GM12874 (cell line): ENCODE measurements around the gene CD200R1.

Experiments used
- CTCF ChIP-seq: IDR thresholded peaks from 2 replicates; pipeline ENCODE4 v1.5.1; 2011; ENCODE audit warnings: low read depth, mild to moderate bottlenecking, control low read depth, low read length, moderate library complexity; ENCODE audit not compliant: insufficient read depth

Gene CD200R1

GRCh38 chr3:112974894-112975293 is at the start of gene CD200R1:
TSS of gene CD200R1 (minus strand) at chr3:112975103. CDS start at chr3:112974857, 246 bp downstream.
- TF ChIP-seq CTCF: no peak

- TF ChIP-seq CTCF: no peak
These were observed 46.6 kb upstream of the CD200R1 start for GRCh38 chr3:113021471-113021870.

GRCh38 chr3:113019182-113020137 is 44.6 kb upstream of the CD200R1 start:
- no peak for TF ChIP-seq CTCF

- TF ChIP-seq CTCF: no peak
These were observed 43.8 kb upstream of the CD200R1 start for GRCh38 chr3:113018536-113019181.

- no peak for TF ChIP-seq CTCF
These were observed 38.7 kb upstream of the CD200R1 start for GRCh38 chr3:113013593-113013992.

GRCh38 chr3:113008117-113008516 is 33.2 kb upstream of the CD200R1 start:
- no peak for TF ChIP-seq CTCF

- no peak for TF ChIP-seq CTCF
These were observed 31.6 kb upstream of the CD200R1 start for GRCh38 chr3:113006359-113007056.
